Glutamatergic neuron (in vitro differentiated cells): ENCODE measurements around the gene SH3BP5. TPM values are rescaled to one million over a fixed set of nuclear protein-coding genes. Genes with fewer than 3 reads are reported as not detected.
A peak's percentile ranks its signal among the peaks of the same experiment; 100 is the strongest.

Experiments used
- DNase-seq: peaks from one replicate; pipeline ENCODE4 v3.0.0; 2022
- H3K27ac Mint-ChIP-seq: one replicate; pipeline ENCODE4 v1.8.0; 2020; ENCODE audit warnings: mild to moderate bottlenecking, mixed read lengths, inconsistent platforms; ENCODE audit not compliant: unreplicated experiment
- H3K27me3 Mint-ChIP-seq: one replicate; pipeline ENCODE4 v1.8.0; 2020; ENCODE audit warnings: mild to moderate bottlenecking, moderate library complexity, mixed read lengths, inconsistent platforms; ENCODE audit not compliant: unreplicated experiment
- H3K36me3 Mint-ChIP-seq: one replicate; pipeline ENCODE4 v1.8.0; 2020; ENCODE audit warnings: mild to moderate bottlenecking, mixed read lengths, inconsistent platforms; ENCODE audit not compliant: unreplicated experiment
- H3K4me1 Mint-ChIP-seq: one replicate; pipeline ENCODE4 v1.8.0; 2020; ENCODE audit warnings: mild to moderate bottlenecking, low read depth, mixed read lengths, inconsistent platforms; ENCODE audit not compliant: unreplicated experiment
- H3K4me3 Mint-ChIP-seq: one replicate; pipeline ENCODE4 v1.8.0; 2020; ENCODE audit warnings: mild to moderate bottlenecking, mixed read lengths, inconsistent platforms; ENCODE audit not compliant: unreplicated experiment
- H3K9me3 Mint-ChIP-seq: one replicate; pipeline ENCODE4 v1.8.0; 2020; ENCODE audit warnings: mild to moderate bottlenecking, moderate library complexity, mixed read lengths, inconsistent platforms; ENCODE audit not compliant: unreplicated experiment
- total RNA-seq: library from RNA; stranded (reverse); fragmentation: NEBNext Ultra II Directional; extraction: Animal tissue kit (Norgen Biotek cat#: 25700); gene quantifications from one replicate; pipeline ENCODE4 v1.2.1, GENCODE V29; 2021; ENCODE audit not compliant: unreplicated experiment
- TF ChIP-seq, protein P1 (sequence below): fragments of 200-600 bp; sonication (generic); IDR thresholded peaks from one replicate; pipeline ENCODE4 v1.5.0; 2021; ENCODE audit not compliant: partially characterized antibody, unreplicated experiment

SH3BP5 gene
- total RNA-seq, 1 donor from 2014 or later: 25.3 TPM

- Mint-ChIP-seq H3K4me1 (peaks cover 8% of the 10 kb centered on the region), H3K4me3 (no peak overlapping the region), H3K27ac (no peak overlapping the region), H3K36me3 (no peaks in the 10 kb centered on the region), H3K27me3 (no peaks in the 10 kb centered on the region), H3K9me3 (no peaks in the 10 kb centered on the region)
- no peak for DNase-seq
- TF ChIP-seq, protein P1, sequence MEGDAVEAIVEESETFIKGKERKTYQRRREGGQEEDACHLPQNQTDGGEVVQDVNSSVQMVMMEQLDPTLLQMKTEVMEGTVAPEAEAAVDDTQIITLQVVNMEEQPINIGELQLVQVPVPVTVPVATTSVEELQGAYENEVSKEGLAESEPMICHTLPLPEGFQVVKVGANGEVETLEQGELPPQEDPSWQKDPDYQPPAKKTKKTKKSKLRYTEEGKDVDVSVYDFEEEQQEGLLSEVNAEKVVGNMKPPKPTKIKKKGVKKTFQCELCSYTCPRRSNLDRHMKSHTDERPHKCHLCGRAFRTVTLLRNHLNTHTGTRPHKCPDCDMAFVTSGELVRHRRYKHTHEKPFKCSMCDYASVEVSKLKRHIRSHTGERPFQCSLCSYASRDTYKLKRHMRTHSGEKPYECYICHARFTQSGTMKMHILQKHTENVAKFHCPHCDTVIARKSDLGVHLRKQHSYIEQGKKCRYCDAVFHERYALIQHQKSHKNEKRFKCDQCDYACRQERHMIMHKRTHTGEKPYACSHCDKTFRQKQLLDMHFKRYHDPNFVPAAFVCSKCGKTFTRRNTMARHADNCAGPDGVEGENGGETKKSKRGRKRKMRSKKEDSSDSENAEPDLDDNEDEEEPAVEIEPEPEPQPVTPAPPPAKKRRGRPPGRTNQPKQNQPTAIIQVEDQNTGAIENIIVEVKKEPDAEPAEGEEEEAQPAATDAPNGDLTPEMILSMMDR: no peak
Measured at GRCh38 chr3:15269091-15269989, 63.0 kb downstream of the SH3BP5 start.

DNA sequence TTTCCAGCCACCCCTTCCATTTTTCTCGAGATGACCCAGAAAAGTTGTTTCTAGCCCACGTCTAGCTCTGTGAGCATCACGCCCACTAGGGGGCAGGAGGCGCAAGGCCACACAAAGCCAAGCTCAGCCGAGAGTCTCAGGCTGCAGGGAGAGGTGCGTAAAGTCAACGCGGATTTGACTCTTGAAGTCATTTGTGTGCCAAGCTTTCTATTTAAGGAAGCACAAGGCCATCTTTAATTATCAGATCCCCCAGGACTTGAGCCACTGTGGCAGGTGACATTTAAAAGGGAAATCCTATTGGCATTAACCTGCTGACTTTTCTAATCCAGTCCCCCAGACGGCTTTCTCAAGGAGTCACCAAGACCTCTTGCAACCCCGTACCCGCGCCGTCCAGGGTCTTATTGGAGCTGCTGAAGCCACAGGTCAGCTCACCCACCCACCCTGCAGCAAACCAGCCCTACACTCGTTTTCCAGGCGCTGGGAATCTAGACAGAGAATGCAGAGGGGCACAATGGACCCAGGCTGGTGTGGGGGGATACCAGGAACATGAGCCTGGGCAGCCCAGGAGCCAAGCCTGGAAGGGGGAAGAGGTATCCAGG, 64.3 kb downstream of the SH3BP5 start:
- H3K27ac Mint-ChIP-seq: no peak overlapping the region
- H3K27me3 Mint-ChIP-seq: no peaks in the 10 kb centered on the region
- no peaks in the 10 kb centered on the region for H3K36me3 Mint-ChIP-seq
- no peaks in the 10 kb centered on the region for H3K9me3 Mint-ChIP-seq
- no peak overlapping the region for H3K4me3 Mint-ChIP-seq
- H3K4me1 Mint-ChIP-seq: peaks cover 5% of the 10 kb centered on the region
- DNase-seq: peak; percentile 89
- TF ChIP-seq, protein P1: peak; percentile 90

- TF ChIP-seq, protein P1: no peak
- DNase-seq: no peak
- Mint-ChIP-seq H3K4me3 (no peak overlapping the region), H3K27ac (no peak overlapping the region), H3K36me3 (no peaks in the 10 kb centered on the region), H3K9me3 (no peaks in the 10 kb centered on the region), H3K27me3 (no peaks in the 10 kb centered on the region), H3K4me1 (peaks cover 5% of the 10 kb centered on the region)
Measured at GRCh38 chr3:15267502-15267901, 64.9 kb downstream of the SH3BP5 start.

DNA sequence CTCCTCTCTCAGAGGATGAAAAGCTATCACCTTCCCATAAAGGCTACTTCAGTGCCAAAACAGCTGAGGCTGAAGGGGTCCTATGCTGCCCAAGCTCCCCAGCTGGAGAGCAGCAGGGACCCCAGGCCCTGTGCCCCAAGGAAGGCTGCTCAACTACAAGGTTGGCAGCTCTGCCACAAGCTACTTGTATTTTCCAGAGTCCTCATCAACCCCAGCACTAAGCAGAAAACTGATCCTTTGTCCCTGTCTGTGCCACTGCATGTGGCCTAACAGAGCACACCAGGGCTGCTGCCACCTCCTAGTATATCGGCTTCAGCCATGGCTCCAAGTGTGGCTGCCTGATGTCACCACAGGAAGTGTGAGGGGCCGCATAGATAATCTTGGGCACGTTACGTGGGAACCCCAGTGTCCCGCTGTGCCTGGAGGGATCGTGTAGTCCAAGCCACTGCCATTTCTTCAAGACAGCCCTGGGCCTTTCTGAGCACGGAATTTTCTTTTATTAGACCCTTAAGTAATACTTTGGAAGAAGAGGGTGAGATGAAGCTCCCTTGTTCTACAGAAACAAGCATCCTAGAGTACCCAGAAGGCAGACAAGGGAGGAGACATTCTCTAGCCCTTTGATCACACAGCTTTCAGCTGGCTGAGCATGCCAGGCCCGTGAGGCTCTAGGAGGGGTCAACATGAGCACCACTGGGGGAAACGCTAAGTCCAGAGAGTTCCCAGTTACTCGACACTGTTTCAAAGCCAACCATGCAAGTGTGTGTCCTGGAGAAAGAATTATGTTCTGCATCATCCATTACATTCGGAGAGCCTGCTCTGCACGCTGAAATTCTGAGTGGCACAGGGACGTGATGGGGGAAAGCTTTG, 65.6 kb downstream of the SH3BP5 start:
- TF ChIP-seq, protein P1: no peak
- no peaks in the 10 kb centered on the region for H3K27me3 Mint-ChIP-seq
- no peak overlapping the region for H3K4me3 Mint-ChIP-seq
- H3K36me3 Mint-ChIP-seq: no peaks in the 10 kb centered on the region
- no peak overlapping the region for H3K27ac Mint-ChIP-seq
- no peak for DNase-seq
- H3K4me1 Mint-ChIP-seq: peaks cover 5% of the 10 kb centered on the region
- no peaks in the 10 kb centered on the region for H3K9me3 Mint-ChIP-seq
